GM21423 (cell line): Measurements from ENCODE around the gene UVRAG.
A peak's percentile ranks its signal among the peaks of the same experiment; 100 is the strongest.
"Not testable (repeated sequence)": the region's sequence is repeated elsewhere in the genome, so short reads cannot be mapped to it uniquely, and the experiment has no call there.

Experiments
- ATAC-seq: cut with Tn5 transposase; IDR thresholded peaks from one replicate; pipeline ENCODE4 v1.9.1; 2021; ENCODE audit warnings: mild to moderate bottlenecking, moderate library complexity; ENCODE audit not compliant: unreplicated experiment

The UVRAG gene

GRCh38 chr11:75873417-75874221 lies 58.6 kb downstream of the UVRAG start:
- ATAC-seq, result peak; percentile 70

- no peak for ATAC-seq
Observed at GRCh38 chr11:75874684-75875341, 59.8 kb downstream of the UVRAG start.

GRCh38 chr11:75877327-75877726 lies 62.3 kb downstream of the UVRAG start:
- ATAC-seq, result not testable (repeated sequence)

GRCh38 chr11:75877931-75878330 lies 62.9 kb downstream of the UVRAG start:
- not testable (repeated sequence) for ATAC-seq

GRCh38 chr11:75878933-75879332 lies 63.9 kb downstream of the UVRAG start:
- no peak for ATAC-seq

- ATAC-seq, result no peak
Observed at GRCh38 chr11:75879737-75880136, 64.7 kb downstream of the UVRAG start.

- not testable (repeated sequence) for ATAC-seq
Observed at GRCh38 chr11:75880343-75880742, 65.3 kb downstream of the UVRAG start.

- ATAC-seq, result no peak
Observed at GRCh38 chr11:75884321-75884720, 69.3 kb downstream of the UVRAG start.

GRCh38 chr11:75888416-75888815 lies 73.4 kb downstream of the UVRAG start:
- no peak for ATAC-seq

GRCh38 chr11:75891947-75892739 lies 77.1 kb downstream of the UVRAG start:
- ATAC-seq, result no peak

GRCh38 chr11:75893251-75893650 lies 78.2 kb downstream of the UVRAG start:
- ATAC-seq, result no peak

GRCh38 chr11:75894036-75894585 lies 79.1 kb downstream of the UVRAG start:
- no peak for ATAC-seq

- no peak for ATAC-seq
Observed at GRCh38 chr11:75896843-75897419, 81.9 kb downstream of the UVRAG start.

GRCh38 chr11:75898871-75899270 lies 83.9 kb downstream of the UVRAG start:
- ATAC-seq, result no peak

- no peak for ATAC-seq
Observed at GRCh38 chr11:75899806-75900205, 84.8 kb downstream of the UVRAG start.

- no peak for ATAC-seq
Observed at GRCh38 chr11:75900848-75901247, 85.8 kb downstream of the UVRAG start.

GRCh38 chr11:75902631-75903030 lies 87.6 kb downstream of the UVRAG start:
- no peak for ATAC-seq

- no peak for ATAC-seq
Observed at GRCh38 chr11:75903276-75903675, 88.3 kb downstream of the UVRAG start.

- no peak for ATAC-seq
Observed at GRCh38 chr11:75905434-75905833, 90.4 kb downstream of the UVRAG start.

GRCh38 chr11:75907906-75908527 lies 93.0 kb downstream of the UVRAG start:
- no peak for ATAC-seq
